GM18520 (cell line): ENCODE measurements around the gene ANXA5.

Source experiments
- ATAC-seq: cut with Tn5 transposase; IDR thresholded peaks from one replicate; pipeline ENCODE4 v1.9.1; 2021; ENCODE audit not compliant: unreplicated experiment

ANXA5 gene

GRCh38 chr4:121712001-121712651 is 15.3 kb upstream of the ANXA5 start:
- no peak for ATAC-seq

GRCh38 chr4:121711263-121712000 is 14.7 kb upstream of the ANXA5 start:
- peak; percentile 67 for ATAC-seq

- ATAC-seq: peak; percentile 23
Observed at GRCh38 chr4:121709766-121710405, 13.1 kb upstream of the ANXA5 start.

GRCh38 chr4:121707344-121707743 is 10.6 kb upstream of the ANXA5 start:
- no peak for ATAC-seq

GRCh38 chr4:121706595-121707021 is 9.8 kb upstream of the ANXA5 start:
- peak; percentile 86 for ATAC-seq

GRCh38 chr4:121705521-121705920 is 8.7 kb upstream of the ANXA5 start:
- ATAC-seq: no peak

- ATAC-seq: no peak
Observed at GRCh38 chr4:121702136-121702535, 5.4 kb upstream of the ANXA5 start.

- no peak for ATAC-seq
Observed at GRCh38 chr4:121701263-121701662, 4.5 kb upstream of the ANXA5 start.

- no peak for ATAC-seq
Observed at GRCh38 chr4:121698236-121698671, 1.5 kb upstream of the ANXA5 start.

GRCh38 chr4:121697564-121697963 is 784 bp upstream of the ANXA5 start:
- no peak for ATAC-seq

- peak; percentile 24 for ATAC-seq
Observed at GRCh38 chr4:121696170-121696580, 605 bp downstream of the ANXA5 start.

GRCh38 chr4:121693886-121694285 is 2.9 kb downstream of the ANXA5 start:
- ATAC-seq: no peak

GRCh38 chr4:121693450-121693849 is 3.3 kb downstream of the ANXA5 start:
- no peak for ATAC-seq

GRCh38 chr4:121692261-121692660 is 4.5 kb downstream of the ANXA5 start:
- ATAC-seq: no peak

- peak; percentile 58 for ATAC-seq
Observed at GRCh38 chr4:121690001-121690400, 6.8 kb downstream of the ANXA5 start.

GRCh38 chr4:121688701-121689100 is 8.1 kb downstream of the ANXA5 start:
- ATAC-seq: no peak

GRCh38 chr4:121688261-121688660 is 8.5 kb downstream of the ANXA5 start:
- no peak for ATAC-seq

GRCh38 chr4:121686255-121686654 is 10.5 kb downstream of the ANXA5 start:
- no peak for ATAC-seq

- ATAC-seq: no peak
Observed at GRCh38 chr4:121685257-121685656, 11.5 kb downstream of the ANXA5 start.

GRCh38 chr4:121684561-121684960 is 12.2 kb downstream of the ANXA5 start:
- ATAC-seq: no peak

- no peak for ATAC-seq
Observed at GRCh38 chr4:121684016-121684415, 12.8 kb downstream of the ANXA5 start.

GRCh38 chr4:121680571-121680970 is 16.2 kb downstream of the ANXA5 start:
- no peak for ATAC-seq
